ENCODE data around the gene DENND1B.
"Not testable (repeated sequence)": the region's sequence is repeated elsewhere in the genome, so short reads cannot be mapped to it uniquely, and the experiment has no call there.

DENND1B gene

GRCh38 chr1:197743578-197743977, 31.7 kb downstream of the DENND1B start:
- no peak for DNase-seq

DNA sequence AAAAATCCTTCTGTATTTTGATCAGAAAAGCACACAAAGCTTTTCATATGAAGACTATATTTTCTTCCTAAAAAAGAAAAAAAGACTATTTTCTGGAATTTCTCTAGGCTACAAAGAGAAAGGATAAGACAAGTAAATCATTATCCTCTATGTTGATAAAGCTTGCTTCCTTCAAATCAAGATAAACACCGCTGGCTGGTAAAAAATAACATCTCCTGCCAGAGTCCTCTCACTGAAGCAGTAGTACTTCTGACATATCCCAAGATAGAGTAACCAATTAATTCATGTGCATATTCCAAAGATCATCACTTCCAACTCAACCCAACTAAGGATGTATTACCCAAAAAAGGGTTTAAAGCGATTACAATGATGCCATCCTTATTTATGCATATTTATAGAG, 34.3 kb downstream of the DENND1B start:
- DNase-seq = no peak

- DNase-seq = no peak
Observed at GRCh38 chr1:197738927-197739326, 36.4 kb downstream of the DENND1B start.

DNA sequence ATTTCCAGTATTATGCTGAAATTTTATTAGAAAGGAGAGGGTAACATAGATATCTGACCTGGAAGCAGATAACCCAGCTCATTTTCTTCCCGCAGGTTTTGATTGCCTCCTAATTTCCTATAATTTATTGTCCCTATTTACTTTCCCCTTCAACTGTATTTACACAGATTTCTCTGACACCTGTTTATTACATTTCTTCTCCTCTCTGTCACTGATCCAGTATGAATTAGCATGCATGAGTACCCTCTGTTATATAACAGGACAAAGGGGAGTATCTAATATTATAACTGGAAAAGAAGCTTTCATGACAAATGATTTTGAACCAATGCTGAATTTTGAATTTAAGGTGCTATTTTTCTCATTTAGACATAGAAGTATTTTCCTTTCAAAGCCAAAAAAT, 37.4 kb downstream of the DENND1B start:
- DNase-seq = no peak

GRCh38 chr1:197736685-197737084, 38.6 kb downstream of the DENND1B start:
- no peak for DNase-seq

DNA sequence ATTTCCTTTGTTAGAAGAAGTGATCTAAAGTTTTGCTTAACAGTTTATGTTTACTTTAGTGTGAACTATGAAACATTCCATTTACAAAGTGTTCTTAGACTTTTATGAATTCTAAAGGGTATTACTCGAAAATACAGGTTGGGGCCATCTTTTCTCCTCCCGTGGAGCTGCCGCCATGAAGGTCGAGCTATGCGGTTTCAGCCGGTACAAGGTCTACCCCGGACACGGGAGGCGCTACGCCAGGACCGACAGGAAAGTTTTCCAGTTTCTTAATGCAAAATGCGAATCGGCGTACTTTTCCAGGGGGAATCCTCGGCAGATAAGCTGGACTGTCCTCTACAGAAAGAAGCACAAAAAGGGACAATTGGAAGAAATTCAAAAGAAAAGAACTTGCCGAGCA, 39.8 kb downstream of the DENND1B start:
- DNase-seq = no peak

DNA sequence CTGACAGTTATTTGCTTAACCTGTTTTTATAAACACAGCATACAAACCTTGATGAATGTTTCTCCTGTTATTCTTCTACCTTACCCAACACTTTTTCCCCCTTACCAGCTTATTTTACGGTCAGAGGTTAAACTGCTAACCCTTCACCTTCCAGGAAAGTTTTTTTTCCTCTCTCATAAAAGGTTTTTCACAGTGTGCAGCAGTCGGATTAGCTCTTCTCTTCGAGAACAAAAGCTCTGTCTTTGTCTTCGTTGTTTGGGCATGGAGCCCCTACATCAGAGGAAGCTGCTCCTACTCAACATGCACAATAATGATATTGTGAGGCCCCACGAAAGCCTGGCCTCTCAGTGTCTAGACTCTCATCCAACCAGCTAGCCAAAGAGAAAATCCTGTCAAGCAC, 42.0 kb downstream of the DENND1B start:
- no peak for DNase-seq

DNA sequence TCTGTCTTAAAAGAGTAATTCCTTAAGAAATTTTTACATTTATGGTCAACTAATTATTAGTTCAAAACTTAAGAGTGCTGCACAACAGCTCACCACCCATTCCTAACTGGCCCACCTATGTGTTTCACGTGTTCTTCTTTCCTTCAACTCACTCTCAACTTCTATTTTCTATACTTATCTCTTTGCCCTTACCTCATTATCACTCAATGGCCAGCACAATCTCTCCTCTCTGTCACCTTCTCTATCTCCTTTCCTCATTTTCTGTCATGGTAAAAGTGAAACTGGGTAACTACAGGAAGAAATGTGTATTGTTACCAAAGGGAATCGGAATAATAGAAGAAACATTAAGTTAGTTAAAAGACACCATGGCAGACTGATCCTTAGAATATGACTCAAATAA, 43.1 kb downstream of the DENND1B start:
- DNase-seq = no peak

DNA sequence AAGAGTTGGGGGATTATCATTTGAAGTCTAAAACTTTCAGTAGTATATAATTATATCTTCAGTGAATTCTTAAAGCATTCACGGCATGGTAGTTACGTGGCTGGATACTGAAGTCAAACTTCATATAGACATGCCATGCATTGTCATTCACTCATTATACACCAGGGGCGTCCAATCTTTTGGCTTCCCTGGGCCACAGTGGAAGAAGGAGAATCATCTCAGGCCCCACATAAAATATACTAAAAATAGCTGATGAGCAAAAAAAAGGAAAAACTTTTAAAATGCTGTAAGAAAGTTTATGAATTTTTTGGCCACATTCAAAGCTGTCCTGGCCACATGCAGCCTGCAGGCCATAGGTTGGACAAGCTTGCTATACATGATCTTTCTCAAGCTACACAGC, 43.8 kb downstream of the DENND1B start:
- no peak for DNase-seq

DNA sequence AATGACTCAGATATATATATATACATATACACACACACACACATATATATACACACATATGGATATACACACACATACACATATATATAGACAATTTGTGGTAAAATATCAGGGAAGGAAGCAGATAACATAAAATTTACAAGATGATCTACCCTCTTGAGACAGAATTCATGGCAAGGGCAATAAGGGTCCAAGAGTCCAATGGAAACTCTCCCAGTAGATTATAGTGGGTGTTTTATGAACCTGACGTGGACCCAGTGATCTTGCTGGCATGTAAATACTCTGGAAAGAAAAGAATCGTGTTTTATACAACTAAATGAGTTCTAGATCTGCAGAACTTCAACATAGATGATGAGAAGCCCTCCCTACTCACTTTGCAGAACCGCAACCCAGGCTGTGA, 49.3 kb downstream of the DENND1B start:
- no peak for DNase-seq

DNA sequence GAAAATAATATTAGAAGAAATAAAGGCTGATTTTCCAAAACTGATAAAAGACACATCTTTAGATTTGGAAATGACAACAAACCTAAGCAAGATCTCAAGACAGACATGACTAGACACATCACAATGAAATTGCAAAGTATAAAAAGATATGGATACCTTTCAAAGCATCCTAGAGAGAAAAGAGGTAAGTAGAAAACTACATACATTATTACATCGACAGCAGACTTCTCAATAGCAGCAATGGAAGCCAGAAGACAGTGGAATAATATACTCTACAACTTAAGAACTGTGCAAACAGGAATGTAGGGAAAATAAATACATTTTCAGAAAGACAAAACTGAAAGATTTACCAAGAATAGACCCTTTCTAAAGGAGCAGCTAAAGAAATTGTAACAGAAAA, 50.2 kb downstream of the DENND1B start:
- DNase-seq = peak; percentile 4

DNA sequence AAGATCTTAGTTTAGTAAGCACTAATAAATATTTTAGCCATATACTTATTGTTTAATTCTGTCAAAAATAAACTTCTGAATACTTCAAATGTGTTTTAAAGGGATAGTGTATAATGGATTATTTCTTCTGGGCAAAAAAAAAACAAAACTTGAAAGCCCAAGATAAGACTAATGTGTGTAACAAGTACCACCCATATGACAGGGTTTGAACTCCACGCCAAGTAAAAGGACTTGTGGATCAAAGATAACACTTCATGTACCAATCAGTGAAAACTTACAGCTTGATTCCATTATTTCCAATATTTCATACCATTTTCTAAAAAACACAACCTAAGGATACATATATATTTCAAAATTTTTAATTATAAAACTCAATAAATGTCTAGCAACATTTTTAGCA, 59.5 kb downstream of the DENND1B start:
- no peak for DNase-seq

DNA sequence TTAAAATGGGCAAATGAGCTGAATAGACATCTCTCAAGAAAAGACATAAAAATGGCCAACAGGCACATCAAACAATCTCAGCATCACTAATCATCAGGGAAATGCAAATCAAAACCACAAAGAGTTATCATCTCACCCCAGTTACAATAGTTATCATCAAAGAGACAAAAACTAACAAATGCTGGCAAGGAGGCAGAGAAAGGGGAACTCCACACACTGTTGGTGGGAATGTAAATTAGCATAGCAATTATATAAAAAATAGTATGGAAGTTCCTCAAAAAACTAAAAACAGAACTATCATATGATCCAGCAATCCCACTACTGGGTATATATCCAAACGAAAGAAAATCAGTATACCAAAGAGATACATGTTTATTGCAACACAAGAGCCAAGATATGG, 68.7 kb downstream of the DENND1B start:
- DNase-seq = no peak

GRCh38 chr1:197705941-197706340, 69.3 kb downstream of the DENND1B start:
- DNase-seq = no peak

GRCh38 chr1:197700688-197701087, 74.6 kb downstream of the DENND1B start:
- not testable (repeated sequence) for DNase-seq

- no peak for DNase-seq
Observed at GRCh38 chr1:197696372-197696771, 78.9 kb downstream of the DENND1B start.

- no peak for DNase-seq
Observed at GRCh38 chr1:197695961-197696360, 79.3 kb downstream of the DENND1B start.

DNA sequence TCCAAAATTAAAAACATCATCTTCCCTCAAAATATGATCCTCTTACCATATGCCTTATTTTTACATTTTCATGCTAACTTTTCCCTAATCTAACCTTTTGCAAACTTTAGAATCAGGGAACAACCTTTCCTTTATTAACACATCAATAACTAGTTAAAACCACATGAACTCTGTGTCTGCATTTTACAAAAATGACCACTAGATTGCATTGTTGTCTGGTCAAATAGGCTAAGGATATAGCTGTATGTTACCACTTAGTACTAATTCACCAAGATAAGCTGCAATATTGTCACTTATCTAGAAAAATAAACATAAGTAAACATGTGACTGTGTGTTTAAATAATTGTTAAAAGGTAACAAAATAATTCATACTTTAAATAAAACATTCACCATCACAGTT, 82.3 kb downstream of the DENND1B start:
- DNase-seq = peak; percentile 5

DNA sequence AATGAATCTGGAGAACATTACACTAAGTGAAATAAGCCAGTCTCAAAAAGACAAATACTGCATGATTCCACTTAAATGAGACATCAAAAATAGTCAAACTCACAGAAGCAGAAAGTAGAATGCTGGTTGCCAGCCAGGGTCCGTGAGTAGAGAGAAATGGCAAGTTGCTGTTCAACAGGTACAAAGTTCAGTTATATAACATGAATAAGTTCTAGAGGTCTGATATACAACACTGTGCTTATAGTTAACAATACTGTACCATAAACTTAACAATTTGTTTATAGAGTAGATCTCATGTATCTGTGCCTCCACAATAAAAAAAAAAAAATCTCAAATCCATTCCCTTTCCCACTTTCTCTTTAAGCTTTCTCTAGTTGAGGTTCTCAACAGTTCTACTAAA, 83.5 kb downstream of the DENND1B start:
- no peak for DNase-seq

- DNase-seq = no peak
Observed at GRCh38 chr1:197690074-197690473, 85.2 kb downstream of the DENND1B start.

DNA sequence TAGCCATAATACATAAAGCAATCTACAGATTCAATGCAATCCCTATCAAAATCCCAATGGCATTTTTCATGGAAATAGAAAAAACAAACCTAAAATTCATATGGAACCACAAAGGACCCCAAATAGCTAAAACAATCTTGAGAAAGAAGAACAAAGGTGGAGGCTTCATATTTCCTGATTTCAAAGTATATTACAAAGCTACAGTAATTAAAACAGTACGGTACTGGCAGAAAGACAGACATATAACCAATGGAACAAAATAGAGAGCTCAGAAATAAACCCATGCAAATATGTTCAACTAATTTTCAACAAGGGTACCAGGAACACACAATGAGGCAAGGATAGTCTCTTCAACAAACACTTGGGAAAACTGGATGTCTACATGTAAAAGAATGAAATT, 87.0 kb downstream of the DENND1B start:
- no peak for DNase-seq

GRCh38 chr1:197686702-197687355, 88.5 kb downstream of the DENND1B start:
- DNase-seq = no peak

DNA sequence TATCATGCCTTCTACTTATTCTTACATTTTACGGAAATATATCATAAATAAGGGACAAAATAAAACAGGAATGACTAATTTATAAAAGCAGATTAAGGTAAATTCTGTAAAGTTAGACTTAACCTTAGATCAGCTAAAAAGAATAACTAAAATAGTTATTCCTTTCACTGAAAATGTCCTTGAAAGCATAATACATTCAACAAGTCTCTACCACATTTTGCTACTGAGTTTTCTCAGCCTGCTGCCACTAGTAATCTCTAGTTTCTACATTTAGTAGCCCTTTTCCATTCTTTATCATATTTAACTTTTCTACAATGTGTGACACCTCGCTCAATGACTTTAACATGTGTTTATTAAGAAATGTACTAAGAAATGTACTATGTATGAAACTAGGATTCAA, 89.0 kb downstream of the DENND1B start:
- no peak for DNase-seq

DNA sequence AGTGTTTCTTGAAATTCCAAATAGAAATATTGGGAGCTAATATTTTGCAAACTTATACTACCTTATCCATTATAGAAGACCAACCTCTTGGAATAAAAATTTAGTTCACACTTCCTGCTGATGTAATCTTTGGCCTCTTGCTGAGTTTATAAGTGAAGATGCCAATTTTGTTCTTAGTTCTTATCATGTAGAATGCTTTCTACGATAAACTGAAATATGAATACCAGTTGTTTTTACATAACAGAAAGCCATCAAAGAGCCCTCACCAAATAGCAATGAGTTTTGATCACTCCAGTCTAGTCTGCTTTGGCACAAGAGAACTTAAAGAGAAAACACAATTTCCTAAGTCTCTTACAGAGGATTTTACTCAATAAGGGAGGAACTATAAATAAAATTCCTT, 89.5 kb downstream of the DENND1B start:
- DNase-seq = no peak

DNA sequence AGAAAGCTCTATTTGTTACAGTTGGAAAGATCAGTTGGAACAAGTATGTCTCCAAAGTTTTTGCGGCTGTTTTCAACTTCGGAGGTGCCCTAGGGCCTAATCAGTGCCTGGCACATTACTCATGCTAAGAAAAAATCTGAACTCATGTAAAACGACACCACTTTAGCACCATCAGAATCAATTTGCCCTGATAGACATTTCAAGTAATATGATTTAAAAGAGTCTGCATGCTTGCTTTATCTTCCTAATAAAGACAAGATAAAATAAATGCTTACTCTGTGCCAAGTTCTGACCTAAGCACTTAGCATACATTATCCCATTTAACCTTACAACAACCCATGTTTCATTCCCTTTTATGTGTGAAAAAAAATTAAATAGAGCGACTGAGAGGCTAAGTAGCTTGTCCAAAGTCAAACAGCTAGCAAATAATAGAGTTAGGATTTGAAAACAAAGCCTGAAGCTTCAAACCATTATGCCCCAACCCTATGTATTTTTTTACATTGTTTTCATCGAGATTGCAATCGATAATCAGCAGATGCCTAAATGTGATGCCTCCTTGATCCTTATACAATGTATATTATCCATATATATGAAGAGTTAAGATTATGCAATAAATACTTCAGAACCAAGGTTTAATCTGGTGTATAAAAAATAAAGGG, 91.3 kb downstream of the DENND1B start:
- DNase-seq = no peak
